Left ventricle myocardium inferior (tissue), 1 donor: ENCODE results near the gene MCF2L2. TPM values are rescaled to one million over a fixed set of nuclear protein-coding genes. Genes with fewer than 3 reads are reported as not detected.
"Not testable (repeated sequence)": the region's sequence is repeated elsewhere in the genome, so short reads cannot be mapped to it uniquely, and the experiment has no call there.

ENCODE experiments used
- DNase-seq: peaks from one replicate; pipeline ENCODE4 v3.0.0-alpha.2; 2020
- H3K27ac ChIP-seq: fragments of 200-600 bp; replicated peaks from 2 replicates; pipeline ENCODE4 v1.8.0; 2021
- H3K27me3 ChIP-seq: fragments of 200-600 bp; 2 replicates; pipeline ENCODE4 v1.8.0; 2021; ENCODE audit warnings: low read depth
- H3K36me3 ChIP-seq: fragments of 200-600 bp; 2 replicates; pipeline ENCODE4 v1.8.0; 2021
- H3K4me1 ChIP-seq: fragments of 200-600 bp; 2 replicates; pipeline ENCODE4 v1.8.0; 2021
- H3K4me3 ChIP-seq: fragments of 200-600 bp; 2 replicates; pipeline ENCODE4 v1.8.0; 2021; ENCODE audit warnings: mild to moderate bottlenecking, moderate library complexity
- H3K9me3 ChIP-seq: fragments of 200-600 bp; replicated peaks from 2 replicates; pipeline ENCODE4 v1.8.0; 2021
- CTCF ChIP-seq: fragments of 200-600 bp; IDR thresholded peaks from 2 replicates; pipeline ENCODE4 v1.8.0; 2021; ENCODE audit warnings: antibody characterized with exemption, mild to moderate bottlenecking, borderline replicate concordance
- intact Hi-C: fragments of 100-400 bp; cut with micrococcal nuclease; formaldehyde crosslinking; loops from one replicate; pipeline ENCODE4 v1.11.0; 2022
- total RNA-seq: library from RNA; stranded (reverse); fragmentation: NEBNext Ultra II Directional; extraction: Animal tissue kit (Norgen Biotek cat#: 25700); gene quantifications from one replicate; pipeline ENCODE4 v1.2.1, GENCODE V29; 2021
- donor health status: DM: no; HTN: yes; CAD: no; lungs with severe emphysema.

Gene MCF2L2
- total RNA-seq, 1 donor from 2014 or later: 0.91 TPM

- no peaks in the 10 kb centered on the region for H3K27me3 ChIP-seq
- peak; percentile 89 for DNase-seq
- no peak for TF ChIP-seq CTCF
- peak overlapping the region; percentile 91 for H3K27ac ChIP-seq
- peak overlapping the region; percentile 82 for H3K4me3 ChIP-seq
- H3K4me1 ChIP-seq: peaks cover 41% of the 10 kb centered on the region
- intact Hi-C loops: no loop called here
- peaks cover 7% of the 10 kb centered on the region for H3K36me3 ChIP-seq
- H3K9me3 ChIP-seq: peaks cover 26% of the 10 kb centered on the region
Observed at GRCh38 chr3:183447206-183448001, 19.0 kb upstream of the MCF2L2 start.

GRCh38 chr3:183446838-183447205, 18.4 kb upstream of the MCF2L2 start:
- peak overlapping the region; percentile 91 for H3K27ac ChIP-seq
- peaks cover 41% of the 10 kb centered on the region for H3K4me1 ChIP-seq
- intact Hi-C loops: no loop called here
- peaks cover 1% of the 10 kb centered on the region for H3K36me3 ChIP-seq
- DNase-seq: no peak
- H3K4me3 ChIP-seq: peak overlapping the region; percentile 82
- no peak for TF ChIP-seq CTCF
- H3K27me3 ChIP-seq: no peaks in the 10 kb centered on the region
- peaks cover 28% of the 10 kb centered on the region for H3K9me3 ChIP-seq

GRCh38 chr3:183444748-183445147, 16.3 kb upstream of the MCF2L2 start:
- Histone ChIP-seq H3K27me3 (no peaks in the 10 kb centered on the region), H3K27ac (no peak overlapping the region), H3K4me3 (no peak overlapping the region), H3K9me3 (peaks cover 28% of the 10 kb centered on the region), H3K36me3 (no peaks in the 10 kb centered on the region), H3K4me1 (peaks cover 32% of the 10 kb centered on the region)
- TF ChIP-seq CTCF: no peak
- DNase-seq: no peak
- intact Hi-C loops: no loop called here

- Histone ChIP-seq H3K36me3 (no peaks in the 10 kb centered on the region), H3K27ac (no peak overlapping the region), H3K9me3 (peaks cover 28% of the 10 kb centered on the region), H3K27me3 (no peaks in the 10 kb centered on the region), H3K4me1 (peaks cover 21% of the 10 kb centered on the region), H3K4me3 (no peak overlapping the region)
- intact Hi-C loops: no loop called here
- TF ChIP-seq CTCF: no peak
- no peak for DNase-seq
Observed at GRCh38 chr3:183443395-183444385, 15.3 kb upstream of the MCF2L2 start.

- no peak overlapping the region for H3K4me3 ChIP-seq
- no peaks in the 10 kb centered on the region for H3K27me3 ChIP-seq
- DNase-seq: no peak
- intact Hi-C loops: no loop called here
- no peak overlapping the region for H3K27ac ChIP-seq
- peaks cover 14% of the 10 kb centered on the region for H3K4me1 ChIP-seq
- no peaks in the 10 kb centered on the region for H3K36me3 ChIP-seq
- H3K9me3 ChIP-seq: peaks cover 28% of the 10 kb centered on the region
- no peak for TF ChIP-seq CTCF
Observed at GRCh38 chr3:183442994-183443393, 14.6 kb upstream of the MCF2L2 start.

- H3K36me3 ChIP-seq, DNase-seq, intact Hi-C loops, H3K4me1 ChIP-seq, H3K27me3 ChIP-seq, H3K4me3 ChIP-seq, H3K27ac ChIP-seq: not testable (repeated sequence)
- H3K9me3 ChIP-seq: peaks cover 28% of the 10 kb centered on the region
Observed at GRCh38 chr3:183440521-183440920, 12.1 kb upstream of the MCF2L2 start.
